ENCODE measurements around the gene ADAM19.

The ADAM19 gene

GRCh38 chr5:157519579-157520253, 55.9 kb downstream of the ADAM19 start:
- no peak for DNase-seq (ENCODE audit: low read depth in 2 of 2, low spot score in 1 of 2)

GRCh38 chr5:157518963-157519362, 56.6 kb downstream of the ADAM19 start:
- no peak for DNase-seq (ENCODE audit: low read depth in 2 of 2, low spot score in 1 of 2)

GRCh38 chr5:157516626-157517325, 58.8 kb downstream of the ADAM19 start:
- no peak for DNase-seq (ENCODE audit: low read depth in 2 of 2, low spot score in 1 of 2)

GRCh38 chr5:157516006-157516405, 59.6 kb downstream of the ADAM19 start:
- no peak for DNase-seq (ENCODE audit: low read depth in 2 of 2, low spot score in 1 of 2)

- DNase-seq (ENCODE audit: low read depth in 2 of 2, low spot score in 1 of 2), result no peak
Observed at GRCh38 chr5:157514974-157515373, 60.6 kb downstream of the ADAM19 start.

- DNase-seq (ENCODE audit: low read depth in 2 of 2, low spot score in 1 of 2), result no peak
Observed at GRCh38 chr5:157513182-157513581, 62.4 kb downstream of the ADAM19 start.

- DNase-seq (ENCODE audit: low read depth in 2 of 2, low spot score in 1 of 2), result no peak
Observed at GRCh38 chr5:157511651-157512644, 63.6 kb downstream of the ADAM19 start.

GRCh38 chr5:157510682-157511081, 64.9 kb downstream of the ADAM19 start:
- no peak for DNase-seq (ENCODE audit: low read depth in 2 of 2, low spot score in 1 of 2)

GRCh38 chr5:157509587-157509986, 66.0 kb downstream of the ADAM19 start:
- no peak for DNase-seq (ENCODE audit: low read depth in 2 of 2, low spot score in 1 of 2)

GRCh38 chr5:157509093-157509492, 66.5 kb downstream of the ADAM19 start:
- no peak for DNase-seq (ENCODE audit: low read depth in 2 of 2, low spot score in 1 of 2)

GRCh38 chr5:157506981-157507780, 68.4 kb downstream of the ADAM19 start:
- DNase-seq (ENCODE audit: low read depth in 2 of 2, low spot score in 1 of 2), result no peak

GRCh38 chr5:157506066-157506590, 69.4 kb downstream of the ADAM19 start:
- DNase-seq (ENCODE audit: low read depth in 2 of 2, low spot score in 1 of 2), result no peak

GRCh38 chr5:157505496-157505895, 70.1 kb downstream of the ADAM19 start:
- no peak for DNase-seq (ENCODE audit: low read depth in 2 of 2, low spot score in 1 of 2)

GRCh38 chr5:157504053-157504452, 71.5 kb downstream of the ADAM19 start:
- DNase-seq (ENCODE audit: low read depth in 2 of 2, low spot score in 1 of 2), result no peak

- DNase-seq (ENCODE audit: low read depth in 2 of 2, low spot score in 1 of 2), result no peak
Observed at GRCh38 chr5:157502143-157502647, 73.4 kb downstream of the ADAM19 start.

GRCh38 chr5:157497875-157498611, 77.5 kb downstream of the ADAM19 start:
- no peak for DNase-seq (ENCODE audit: low read depth in 2 of 2, low spot score in 1 of 2)

- no peak for DNase-seq (ENCODE audit: low read depth in 2 of 2, low spot score in 1 of 2)
Observed at GRCh38 chr5:157496864-157497263, 78.7 kb downstream of the ADAM19 start.

- no peak for DNase-seq (ENCODE audit: low read depth in 2 of 2, low spot score in 1 of 2)
Observed at GRCh38 chr5:157494178-157494832, 81.3 kb downstream of the ADAM19 start.

- no peak for DNase-seq (ENCODE audit: low read depth in 2 of 2, low spot score in 1 of 2)
Observed at GRCh38 chr5:157492886-157493285, 82.7 kb downstream of the ADAM19 start.
